OCI-LY7 (cell line): ENCODE results near the gene CASK. TPM values are rescaled to one million over a fixed set of nuclear protein-coding genes. Genes with fewer than 3 reads are reported as not detected.

ENCODE experiments used
- BruUV-seq: library from RNA; stranded (reverse); fragments of 400-500 nt; replicated peaks from 2 replicates; lab custom pipeline; 2021; lab: Mats Ljungman, UMichigan
- CTCF ChIA-PET: fragments of 300-600 bp; sonication (Branson Sonifier 250); formaldehyde crosslinking; loops from one replicate; lab custom pipeline; 2022; ENCODE audit warnings: antibody characterized with exemption; ENCODE audit not compliant: unreplicated experiment; lab: Charles Lee
- POLR2A ChIA-PET: fragments of 300-600 bp; sonication (Branson Sonifier 250); formaldehyde crosslinking; loops from one replicate; lab custom pipeline; 2022; ENCODE audit warnings: antibody characterized with exemption; lab: Charles Lee
- DNase-seq: peaks from one replicate; pipeline ENCODE4 v3.0.0-alpha.2; 2015; ENCODE audit warnings: low spot score
- H2AFZ ChIP-seq: fragments of 200-600 bp; sonication (generic), shearing (Covaris generic); 2 replicates; pipeline ENCODE4 v1.6.1; 2014; ENCODE audit warnings: mild to moderate bottlenecking, antibody characterized with exemption, low read length, moderate library complexity
- H3K27ac ChIP-seq: fragments of 200-600 bp; sonication (generic); 2 replicates; pipeline ENCODE4 v1.5.1; 2014; ENCODE audit warnings: mixed run types, low read depth, mild to moderate bottlenecking, moderate library complexity, low read length, inconsistent platforms; ENCODE audit not compliant: poor library complexity, severe bottlenecking
- H3K36me3 ChIP-seq: fragments of 200-600 bp; sonication (generic); 2 replicates; pipeline ENCODE4 v1.6.1; 2014; ENCODE audit warnings: mild to moderate bottlenecking, antibody characterized with exemption, low read length, moderate library complexity, mixed read lengths; ENCODE audit not compliant: insufficient read depth
- H3K4me1 ChIP-seq: fragments of 200-600 bp; sonication (generic); 2 replicates; pipeline ENCODE4 v1.5.1; 2014; ENCODE audit warnings: mild to moderate bottlenecking, low read length; ENCODE audit not compliant: insufficient read depth, poor library complexity, severe bottlenecking
- H3K4me2 ChIP-seq: fragments of 200-600 bp; sonication (generic); 2 replicates; pipeline ENCODE4 v1.6.1; 2014; ENCODE audit warnings: mild to moderate bottlenecking, low read length
- H3K4me3 ChIP-seq: fragments of 200-600 bp; sonication (generic); 2 replicates; pipeline ENCODE4 v1.5.1; 2014; ENCODE audit warnings: mild to moderate bottlenecking, low read depth, low read length; ENCODE audit not compliant: poor library complexity, severe bottlenecking
- H3K79me2 ChIP-seq: fragments of 200-600 bp; sonication (generic); 2 replicates; pipeline ENCODE4 v1.6.1; 2016; ENCODE audit warnings: low read depth, mild to moderate bottlenecking, low read length, moderate library complexity, mixed read lengths; ENCODE audit not compliant: insufficient read depth
- H3K9me2 ChIP-seq: fragments of 200-600 bp; sonication (generic); 2 replicates; pipeline ENCODE4 v1.6.1; 2016; ENCODE audit warnings: mild to moderate bottlenecking, low read length, mixed read lengths; ENCODE audit not compliant: insufficient read depth
- H3K9me3 ChIP-seq: fragments of 200-600 bp; sonication (generic); 2 replicates; pipeline ENCODE4 v1.6.1; 2014; ENCODE audit warnings: mild to moderate bottlenecking, mixed run types, low read length, mixed read lengths
- H4K20me1 ChIP-seq: fragments of 200-600 bp; sonication (generic); 2 replicates; pipeline ENCODE4 v1.6.1; 2014; ENCODE audit warnings: mild to moderate bottlenecking, antibody characterized with exemption, low read length, moderate library complexity, mixed read lengths; ENCODE audit not compliant: insufficient read depth
- CTCF ChIP-seq: fragments of 200-600 bp; sonication (generic); conservative IDR thresholded peaks from 2 replicates; pipeline ENCODE4 v1.5.1; 2014; ENCODE audit warnings: mild to moderate bottlenecking, antibody characterized with exemption, low read length, moderate library complexity, mixed read lengths
- EZH2phosphoT487 ChIP-seq: fragments of 200-600 bp; sonication (generic); IDR thresholded peaks from 2 replicates; pipeline ENCODE4 v1.6.1; 2018; ENCODE audit warnings: low read depth, borderline replicate concordance, mild to moderate bottlenecking, mixed run types, antibody characterized with exemption, low read length, moderate library complexity, mixed read lengths
- intact Hi-C: fragments of 100-400 bp; cut with micrococcal nuclease; formaldehyde crosslinking; loops from one replicate; pipeline ENCODE4 v1.10.0; 2022; ENCODE audit not compliant: unreplicated experiment
- total RNA-seq, 2 experiments: library from RNA; depleted of rRNA in 1 of 2; stranded (reverse); fragments of >200 nt in 1 of 2; shearing (Covaris generic) in 1 of 2; gene quantifications; 2 replicates each; pipeline ENCODE4 v1.2.3, GENCODE V29; 2014 to 2022

Gene CASK
- total RNA-seq, 2 experiments from 2014 or later = 18.6 to 29.4 TPM

GRCh38 chrX:41664908-41665307, 258.4 kb downstream of the CASK start:
- intact Hi-C loops = no loop called here
- H3K4me2 ChIP-seq = no peak overlapping the region
- no peaks in the 10 kb centered on the region for H3K9me3 ChIP-seq
- no peak for DNase-seq
- no peaks in the 10 kb centered on the region for H3K4me1 ChIP-seq
- no peak overlapping the region for H3K27ac ChIP-seq
- POLR2A ChIA-PET = no interaction called here
- H3K9me2 ChIP-seq = no peaks in the 10 kb centered on the region
- H3K36me3 ChIP-seq = peaks cover 14% of the 10 kb centered on the region; the same call in 1 of the 2 replicates
- no peaks in the 10 kb centered on the region for H4K20me1 ChIP-seq
- no TSS peak for BruUV-seq
- H2AFZ ChIP-seq = no peak overlapping the region
- CTCF ChIA-PET = no interaction called here
- H3K79me2 ChIP-seq = no peaks in the 10 kb centered on the region
- H3K4me3 ChIP-seq = no peak overlapping the region
- no peak for TF ChIP-seq EZH2phosphoT487
- TF ChIP-seq CTCF = no peak

GRCh38 chrX:41664375-41664901, 258.9 kb downstream of the CASK start:
- no peak for TF ChIP-seq CTCF
- Histone ChIP-seq H3K36me3 (0 out of 2 replicates have a peak, but pooled peaks cover 14% of the 10 kb centered on the region), H2AFZ (no peak overlapping the region), H3K4me1 (no peaks in the 10 kb centered on the region), H3K9me2 (no peaks in the 10 kb centered on the region), H3K4me3 (no peak overlapping the region), H3K27ac (no peak overlapping the region), H4K20me1 (no peaks in the 10 kb centered on the region), H3K9me3 (no peaks in the 10 kb centered on the region), H3K4me2 (no peak overlapping the region), H3K79me2 (no peaks in the 10 kb centered on the region)
- CTCF ChIA-PET = no interaction called here
- BruUV-seq = no TSS peak
- intact Hi-C loops = no loop called here
- no peak for DNase-seq
- POLR2A ChIA-PET = no interaction called here

GRCh38 chrX:41661366-41662095, 261.8 kb downstream of the CASK start:
- ChIA-PET POLR2A (no interaction called here), CTCF (no interaction called here)
- no peak overlapping the region for H3K4me3 ChIP-seq
- BruUV-seq = no TSS peak
- no peaks in the 10 kb centered on the region for H3K9me2 ChIP-seq
- no peaks in the 10 kb centered on the region for H3K79me2 ChIP-seq
- H3K4me2 ChIP-seq = no peak overlapping the region
- H3K4me1 ChIP-seq = no peaks in the 10 kb centered on the region
- TF ChIP-seq EZH2phosphoT487 = no peak
- TF ChIP-seq CTCF = no peak
- intact Hi-C loops = no loop called here
- no peak overlapping the region for H3K27ac ChIP-seq
- H3K9me3 ChIP-seq = no peaks in the 10 kb centered on the region
- peaks cover 26% of the 10 kb centered on the region for H3K36me3 ChIP-seq
- no peak overlapping the region for H2AFZ ChIP-seq
- DNase-seq = no peak
- no peaks in the 10 kb centered on the region for H4K20me1 ChIP-seq
